ENCODE data around the gene ZNF45.
A peak's percentile ranks its signal among the peaks of the same experiment; 100 is the strongest.

The ZNF45 gene

GRCh38 chr19:43939557-43940260 is 4.6 kb upstream of the ZNF45 start:
- TF ChIP-seq CTCF (IDR thresholded peaks at IDR 0.05): no peak
- Histone ChIP-seq H3K27ac (no peak overlapping the region), H3K4me3 (no peak overlapping the region)
- DNase-seq (ENCODE audit: low spot score): no peak

DNA sequence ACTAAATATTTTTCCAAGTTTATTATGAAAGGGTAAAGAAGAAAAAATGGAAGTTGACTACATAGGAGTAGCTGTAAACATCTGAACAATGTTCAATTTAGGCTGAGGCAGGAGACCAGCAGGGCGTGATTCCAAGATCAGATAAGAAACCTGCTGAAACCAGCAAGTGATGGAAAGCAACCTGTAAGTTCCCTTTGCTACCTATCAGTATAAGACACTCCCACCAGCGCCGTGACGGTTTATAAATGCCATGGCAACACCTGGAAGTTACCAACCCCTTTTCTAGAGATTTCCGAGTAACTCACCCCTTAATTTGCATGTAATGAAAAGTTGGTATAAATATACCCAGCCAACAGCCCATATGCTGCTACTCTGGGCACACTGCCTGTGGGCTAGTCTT is 1.1 kb upstream of the ZNF45 start:
- Histone ChIP-seq H3K27ac (no peak overlapping the region), H3K4me3 (no peak overlapping the region)
- no peak for TF ChIP-seq CTCF (IDR thresholded peaks at IDR 0.05)
- DNase-seq (ENCODE audit: low spot score): no peak

DNA sequence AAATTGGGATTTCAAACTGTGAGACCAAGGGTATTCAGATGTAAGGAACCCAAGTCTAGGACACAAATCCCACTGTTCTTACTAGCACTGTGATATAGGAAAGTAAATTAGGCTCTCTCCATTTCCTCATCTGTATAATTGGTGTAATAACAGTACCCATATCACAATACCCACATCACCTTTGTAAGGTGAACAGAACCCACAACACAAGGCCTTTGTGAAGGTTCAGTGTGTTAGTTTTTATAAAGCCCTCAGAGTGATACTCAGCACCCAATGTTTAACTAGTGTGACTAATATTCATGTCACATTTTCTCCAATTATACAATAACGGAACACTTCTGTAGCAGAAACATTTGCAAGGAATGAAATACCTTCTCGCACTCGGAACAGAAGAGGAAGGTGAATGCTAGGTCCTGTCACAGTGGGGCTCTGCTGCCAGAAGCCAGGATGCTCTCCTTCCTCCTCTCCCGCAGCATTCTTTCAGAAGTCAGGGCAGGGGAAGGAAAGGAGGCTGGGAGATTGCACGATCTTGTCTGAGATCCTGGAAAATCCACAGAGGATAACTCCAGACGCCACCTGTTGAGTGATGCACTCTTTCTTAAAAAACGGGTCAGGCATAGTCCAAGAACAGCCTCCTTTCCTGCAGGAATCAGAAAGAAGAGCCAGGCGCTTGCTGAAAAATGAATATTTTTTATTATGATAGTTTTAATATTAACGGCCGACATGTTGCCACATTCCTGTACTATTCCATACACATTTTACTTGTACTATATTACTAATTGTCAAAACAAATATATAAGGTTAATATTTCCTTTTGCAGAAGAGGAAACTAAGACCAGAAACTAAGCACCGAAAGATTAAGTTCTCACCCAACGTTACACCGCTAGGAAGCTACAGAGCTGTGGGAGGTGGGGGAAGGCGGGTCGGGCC is 762 bp downstream of the ZNF45 start:
- Histone ChIP-seq H3K27ac (peak overlapping the region; percentile 51 to 86), H3K4me3 (peak overlapping the region; percentile 73)
- no peak for TF ChIP-seq CTCF (IDR thresholded peaks at IDR 0.05)
- no peak for DNase-seq (ENCODE audit: low spot score)

DNA sequence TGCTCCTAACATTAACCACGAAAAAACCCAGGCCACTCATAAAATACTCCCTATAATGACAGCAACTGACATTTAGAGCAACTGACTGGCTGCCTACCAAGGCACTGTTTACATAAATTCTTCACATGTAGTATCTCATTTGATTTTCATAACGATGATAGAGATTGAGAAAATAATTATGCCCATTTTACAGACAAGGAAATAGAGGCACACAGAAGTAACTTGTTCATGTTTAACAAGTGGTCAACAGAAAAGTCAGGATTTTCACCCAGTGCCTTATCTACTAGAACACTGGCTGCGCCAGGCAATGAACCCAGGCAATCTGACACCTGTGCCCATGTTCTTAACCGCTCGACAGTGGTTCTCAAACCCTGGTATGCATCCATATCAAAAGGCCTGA is 6.3 kb downstream of the ZNF45 start:
- no peak for DNase-seq (ENCODE audit: low spot score)
- no peak for TF ChIP-seq CTCF (IDR thresholded peaks at IDR 0.05)
- Histone ChIP-seq H3K27ac (no peak overlapping the region), H3K4me3 (no peak overlapping the region)

DNA sequence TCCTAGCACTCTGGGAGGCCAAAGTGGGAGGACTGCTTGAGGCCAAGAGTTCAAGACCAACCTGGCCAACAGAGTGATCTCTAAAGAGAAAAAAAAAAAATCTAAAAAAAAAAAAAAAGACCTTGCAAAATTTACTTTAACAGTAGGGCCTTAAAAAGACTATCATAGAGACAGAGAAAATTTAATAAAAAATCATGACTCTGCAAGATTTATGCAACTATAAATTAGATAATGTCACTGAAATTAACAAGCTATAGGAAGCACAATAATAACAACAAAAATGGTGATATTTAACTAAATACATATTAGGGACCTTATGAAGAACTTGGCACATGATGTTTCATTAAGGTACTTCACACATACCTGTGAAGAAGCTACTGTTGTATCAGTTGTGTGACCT is 11.2 kb downstream of the ZNF45 start:
- DNase-seq (ENCODE audit: low spot score): no peak
- Histone ChIP-seq H3K4me3 (no peak overlapping the region), H3K27ac (no peak overlapping the region)
- TF ChIP-seq CTCF (IDR thresholded peaks at IDR 0.05): no peak

DNA sequence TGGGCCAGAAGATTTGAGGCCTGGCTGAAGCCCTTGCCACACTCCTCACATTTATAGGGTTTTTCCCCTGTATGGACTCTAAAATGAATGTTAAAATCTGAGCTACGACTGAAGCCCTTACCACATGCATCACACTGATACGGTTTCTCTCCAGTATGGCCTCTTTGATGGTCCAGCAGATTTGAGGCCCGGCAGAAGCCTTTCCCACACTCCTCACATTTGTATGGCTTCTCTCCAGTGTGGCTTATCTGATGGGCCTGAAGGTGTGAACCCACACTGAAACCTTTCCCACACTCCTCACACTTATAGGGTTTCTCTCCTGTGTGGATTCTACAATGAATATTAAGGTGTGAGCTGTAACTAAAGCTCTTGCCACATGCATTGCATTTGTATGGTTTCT is 21.0 kb downstream of the ZNF45 start:
- Histone ChIP-seq H3K4me3 (peak overlapping the region; percentile 22), H3K27ac (no peak overlapping the region)
- no peak for DNase-seq (ENCODE audit: low spot score)
- TF ChIP-seq CTCF (IDR thresholded peaks at IDR 0.05): no peak
